ENCODE measurements around the gene LMBR1. TPM values are rescaled to one million over a fixed set of nuclear protein-coding genes. Genes with fewer than 3 reads are reported as not detected.
"Not testable (repeated sequence)": the region's sequence is repeated elsewhere in the genome, so short reads cannot be mapped to it uniquely, and the experiment has no call there.

Gene LMBR1
- total RNA-seq, 1 experiment from 2014 or later = 80.8 TPM

DNA sequence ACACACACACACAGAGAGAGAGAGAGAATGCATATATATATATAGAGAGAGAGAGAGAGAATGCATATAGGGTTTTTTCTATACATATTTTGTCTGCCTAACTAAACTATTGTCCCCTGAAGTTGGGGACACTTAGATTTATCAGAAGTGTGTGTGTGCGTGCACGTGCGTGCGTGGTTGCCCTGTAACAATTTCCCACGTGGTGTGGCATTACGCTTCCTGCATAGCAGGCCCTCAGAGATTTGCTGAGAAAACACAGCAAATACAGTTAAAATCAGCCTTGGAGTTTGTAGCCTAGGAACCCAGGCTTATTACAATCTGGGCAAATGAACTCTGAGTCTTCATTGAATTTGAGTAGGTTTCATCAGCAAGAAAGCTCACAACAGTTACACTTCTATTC is 237.7 kb downstream of the LMBR1 start:
- no peak overlapping the region for H3K27ac ChIP-seq
- no peaks in the 10 kb centered on the region for H3K36me3 ChIP-seq
- H3K4me1 ChIP-seq = no peaks in the 10 kb centered on the region
- no peak overlapping the region for H3K4me3 ChIP-seq
- no peaks in the 10 kb centered on the region for H3K9me3 ChIP-seq (replicated peaks)
- H3K27me3 ChIP-seq = no peaks in the 10 kb centered on the region; the same call in 1 of the 2 replicates
- no peak for DNase-seq

DNA sequence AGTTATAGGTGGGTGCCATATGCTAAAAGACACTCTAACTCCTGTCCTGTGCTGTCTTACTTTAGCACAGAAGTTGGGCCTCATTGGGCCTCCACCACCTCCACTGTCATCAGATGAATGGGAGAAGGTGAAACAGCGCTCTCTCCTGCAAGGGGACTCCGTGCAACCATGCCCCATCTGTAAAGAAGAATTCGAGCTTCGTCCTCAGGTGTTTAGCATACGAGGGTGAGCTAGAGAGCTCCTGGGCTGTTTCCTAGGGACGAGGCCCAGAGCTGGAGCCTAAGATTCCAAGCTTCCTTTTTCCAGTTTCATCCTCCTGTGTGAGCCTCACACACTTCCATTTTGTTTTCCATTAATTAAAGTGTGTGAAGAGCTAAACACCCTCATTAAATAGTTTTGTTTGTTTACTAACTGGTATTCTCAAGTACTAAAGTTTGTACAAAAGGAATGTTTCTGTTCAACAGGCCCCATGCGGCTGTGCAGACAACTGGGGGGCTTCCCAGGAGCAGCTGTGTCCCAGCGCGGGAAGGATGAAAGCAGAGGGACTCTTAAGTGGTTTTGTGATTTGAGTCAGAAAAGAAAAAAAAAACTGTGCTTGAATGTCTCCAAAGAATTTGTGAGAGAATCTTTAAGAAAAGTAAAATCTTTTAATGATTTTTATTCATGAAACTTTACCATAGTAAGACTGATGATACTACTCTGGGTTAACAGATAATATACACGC is 238.3 kb downstream of the LMBR1 start:
- Histone ChIP-seq H3K27me3 (no peaks in the 10 kb centered on the region; the same call in 1 of the 2 replicates), H3K36me3 (no peaks in the 10 kb centered on the region), H3K9me3 (replicated peaks) (no peaks in the 10 kb centered on the region), H3K27ac (no peak overlapping the region), H3K4me3 (no peak overlapping the region), H3K4me1 (no peaks in the 10 kb centered on the region)
- DNase-seq = no peak

- H3K4me1 ChIP-seq = no peaks in the 10 kb centered on the region
- no peak overlapping the region for H3K27ac ChIP-seq
- no peaks in the 10 kb centered on the region for H3K36me3 ChIP-seq
- H3K4me3 ChIP-seq = no peak overlapping the region
- DNase-seq = no peak
- no peaks in the 10 kb centered on the region for H3K9me3 ChIP-seq (replicated peaks)
- H3K27me3 ChIP-seq = no peaks in the 10 kb centered on the region; the same call in 1 of the 2 replicates
These were observed 240.0 kb downstream of the LMBR1 start for GRCh38 chr7:156652886-156653568.

DNA sequence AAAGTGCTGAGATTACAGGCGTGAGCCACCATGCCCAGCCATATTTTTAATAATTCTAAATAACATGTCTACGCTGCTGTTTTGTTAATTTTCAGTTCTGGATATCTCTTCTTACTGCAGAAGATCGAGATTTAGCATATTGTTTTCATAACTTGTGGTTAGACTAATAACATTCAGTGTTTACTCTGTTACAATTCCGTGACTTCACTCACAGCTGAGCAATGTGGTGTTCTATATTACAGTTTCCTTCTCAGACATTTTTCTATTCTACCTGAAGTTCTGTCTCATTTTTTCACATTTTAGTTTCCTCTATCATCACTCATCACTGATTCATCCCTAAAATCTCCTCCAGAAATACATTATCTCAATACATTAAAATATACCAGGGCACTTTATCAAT is 241.5 kb downstream of the LMBR1 start:
- Histone ChIP-seq H3K36me3 (no peaks in the 10 kb centered on the region), H3K27ac (no peak overlapping the region), H3K27me3 (no peaks in the 10 kb centered on the region), H3K9me3 (replicated peaks) (no peaks in the 10 kb centered on the region), H3K4me1 (no peaks in the 10 kb centered on the region), H3K4me3 (no peak overlapping the region)
- no peak for DNase-seq

GRCh38 chr7:156650042-156650441 is 242.9 kb downstream of the LMBR1 start:
- Histone ChIP-seq H3K27me3 (no peaks in the 10 kb centered on the region), H3K4me3 (no peak overlapping the region), H3K9me3 (replicated peaks) (no peaks in the 10 kb centered on the region), H3K36me3 (no peaks in the 10 kb centered on the region), H3K4me1 (no peaks in the 10 kb centered on the region), H3K27ac (no peak overlapping the region)
- DNase-seq = peak; percentile 23 to 30

DNA sequence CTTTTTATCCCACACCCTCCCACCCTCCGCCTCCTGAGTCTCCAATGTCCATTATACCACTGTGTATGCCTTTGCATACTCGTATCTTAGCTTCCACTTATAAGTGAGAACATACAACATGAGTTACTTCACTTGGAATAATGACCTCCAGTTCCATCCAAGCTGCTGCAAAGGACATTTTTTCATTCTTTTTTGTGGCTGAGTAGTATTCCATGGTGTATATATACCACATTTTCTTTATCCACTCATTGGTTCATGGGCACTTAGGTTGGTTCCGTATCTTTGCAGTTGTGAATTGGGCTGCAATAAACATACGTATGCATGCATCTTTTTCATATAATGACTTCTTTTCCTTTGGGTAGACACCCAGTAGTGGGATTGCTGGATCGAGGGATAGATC is 245.7 kb downstream of the LMBR1 start:
- not testable (repeated sequence) for H3K27me3 ChIP-seq; H3K9me3 ChIP-seq (replicated peaks); H3K4me3 ChIP-seq; H3K4me1 ChIP-seq; H3K27ac ChIP-seq; DNase-seq; H3K36me3 ChIP-seq

DNA sequence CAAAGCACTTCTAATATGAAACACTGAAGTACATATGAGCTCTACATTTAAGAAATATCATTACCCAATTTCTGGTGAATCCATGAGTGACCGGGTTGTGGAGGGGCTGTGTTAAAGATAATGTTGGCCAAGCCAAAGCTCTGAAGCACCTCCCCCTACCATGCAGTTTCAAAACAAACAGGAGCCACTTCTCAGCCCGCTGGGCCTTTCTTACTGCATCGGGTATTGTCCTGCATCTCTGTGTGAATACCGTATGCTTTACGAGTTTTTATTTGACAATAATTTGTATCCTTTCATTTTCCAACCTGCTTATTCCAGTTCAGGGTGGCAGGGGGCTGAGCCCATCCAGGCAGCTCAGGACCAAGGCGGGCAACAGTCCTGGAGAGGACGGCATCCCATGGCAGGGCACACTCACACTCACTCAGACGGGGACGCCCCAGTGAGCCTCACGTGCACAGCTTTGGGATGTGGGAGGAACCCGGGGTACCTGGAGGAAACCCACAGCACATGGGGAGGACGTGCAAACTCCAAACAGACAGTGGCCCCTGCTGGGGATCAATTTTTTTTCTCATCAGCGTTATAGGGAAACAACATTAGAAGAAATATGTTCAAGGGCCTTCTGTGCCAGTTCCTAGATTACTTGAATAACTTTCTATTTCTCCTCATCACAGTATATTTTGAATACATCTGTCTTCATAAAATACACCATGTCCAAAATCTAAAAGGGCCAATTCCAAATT is 250.5 kb downstream of the LMBR1 start:
- Histone ChIP-seq H3K27me3 (no peaks in the 10 kb centered on the region), H3K4me3 (no peak overlapping the region), H3K4me1 (no peaks in the 10 kb centered on the region), H3K9me3 (replicated peaks) (peaks cover 5% of the 10 kb centered on the region; the same call in 1 of the 2 replicates), H3K27ac (no peak overlapping the region), H3K36me3 (no peaks in the 10 kb centered on the region)
- no peak for DNase-seq

DNA sequence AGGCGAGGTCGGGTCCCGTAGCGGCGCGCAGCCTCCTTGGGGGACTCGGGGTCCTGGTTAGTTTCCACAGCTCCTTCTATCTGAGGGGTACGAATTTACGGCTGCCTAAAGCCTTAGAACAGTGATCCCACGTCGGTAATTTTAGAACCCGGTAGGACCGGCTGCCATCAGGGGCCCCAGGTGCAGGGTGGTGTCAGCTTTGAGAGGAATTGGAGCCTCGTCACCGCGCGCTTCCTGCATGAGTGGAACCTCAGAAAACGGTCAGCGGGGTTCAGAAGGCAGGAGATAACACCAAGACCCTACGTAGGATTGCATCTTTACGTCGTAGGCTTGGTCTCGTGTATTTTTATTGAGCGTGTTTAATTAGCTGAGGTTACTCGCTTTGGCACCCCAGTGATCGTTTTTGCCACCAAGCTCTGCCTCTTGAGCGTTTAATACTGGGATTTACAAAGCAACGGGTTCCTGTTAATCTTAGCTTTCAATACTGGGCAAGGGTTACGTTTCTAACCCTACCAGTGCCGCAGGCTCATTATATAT is 252.0 kb downstream of the LMBR1 start:
- no peaks in the 10 kb centered on the region for H3K36me3 ChIP-seq
- H3K9me3 ChIP-seq (replicated peaks) = peaks cover 5% of the 10 kb centered on the region; the same call in 1 of the 2 replicates
- H3K27me3 ChIP-seq = no peaks in the 10 kb centered on the region
- peak overlapping the region; percentile 60 for H3K27ac ChIP-seq
- peak overlapping the region; percentile 70 for H3K4me3 ChIP-seq
- DNase-seq = no peak
- H3K4me1 ChIP-seq = no peaks in the 10 kb centered on the region

- DNase-seq = peak; percentile 87 to 91
- peak within 1 kb of the TSS; percentile 70 for H3K4me3 ChIP-seq
- H3K4me1 ChIP-seq = no peaks in the 10 kb centered on the region
- peak within 1 kb of the TSS; percentile 60 for H3K27ac ChIP-seq
- H3K36me3 ChIP-seq = no peaks in the 10 kb centered on the region
- H3K9me3 ChIP-seq (replicated peaks) = peaks cover 5% of the 10 kb centered on the region; the same call in 1 of the 2 replicates
- no peaks in the 10 kb centered on the region for H3K27me3 ChIP-seq
These were observed 252.6 kb downstream of the LMBR1 start, which contains the start of gene RNF32 for GRCh38 chr7:156640257-156640948. Gene RNF32, plus strand, starts transcription at chr7:156640774. Its CDS starts 3,104 bp downstream, at chr7:156643878.

DNA sequence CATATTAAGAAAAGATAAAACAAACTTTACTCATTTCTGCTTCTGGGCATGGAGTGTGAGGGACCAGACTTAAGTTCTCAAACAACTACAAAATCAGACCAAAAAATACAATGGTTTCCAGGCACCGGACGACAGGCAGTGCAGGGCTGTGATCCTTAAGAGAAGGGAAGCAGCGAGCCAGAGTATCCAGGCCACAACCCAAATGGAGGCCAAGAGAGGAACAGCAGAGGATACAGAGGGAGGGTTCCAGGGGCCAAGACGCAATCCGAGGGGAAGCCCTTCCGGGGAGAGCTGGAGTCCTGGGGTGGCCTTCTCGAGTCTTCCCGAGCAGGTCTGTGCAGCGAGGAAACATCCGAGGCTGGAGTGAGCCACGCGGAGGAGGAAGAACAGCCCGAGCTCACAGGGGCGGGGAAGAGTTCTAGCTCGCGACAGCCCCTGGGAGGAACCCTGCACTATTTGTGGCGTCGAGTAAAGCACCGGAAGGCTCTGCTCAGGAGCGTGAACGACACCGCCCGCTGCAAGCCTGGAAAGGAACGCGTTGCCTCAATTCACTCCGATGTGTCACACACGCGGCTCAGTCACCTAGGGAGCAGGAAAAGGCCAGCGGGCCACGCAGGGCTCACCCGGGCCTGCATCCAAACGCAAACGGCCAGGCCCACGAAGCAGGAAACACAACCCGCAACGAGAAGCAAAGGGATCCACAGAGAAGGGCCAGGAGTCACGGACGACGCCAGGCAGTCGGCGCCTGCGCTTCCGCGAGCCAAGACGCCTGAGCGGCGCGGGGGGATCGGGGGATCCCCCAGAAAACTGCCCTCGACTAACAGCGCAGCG is 253.3 kb downstream of the LMBR1 start:
- DNase-seq = no peak
- Histone ChIP-seq H3K27me3 (no peaks in the 10 kb centered on the region), H3K4me3 (peak overlapping the region; percentile 70), H3K4me1 (no peaks in the 10 kb centered on the region), H3K27ac (no peak overlapping the region), H3K9me3 (replicated peaks) (peaks cover 5% of the 10 kb centered on the region; the same call in 1 of the 2 replicates), H3K36me3 (no peaks in the 10 kb centered on the region)

DNA sequence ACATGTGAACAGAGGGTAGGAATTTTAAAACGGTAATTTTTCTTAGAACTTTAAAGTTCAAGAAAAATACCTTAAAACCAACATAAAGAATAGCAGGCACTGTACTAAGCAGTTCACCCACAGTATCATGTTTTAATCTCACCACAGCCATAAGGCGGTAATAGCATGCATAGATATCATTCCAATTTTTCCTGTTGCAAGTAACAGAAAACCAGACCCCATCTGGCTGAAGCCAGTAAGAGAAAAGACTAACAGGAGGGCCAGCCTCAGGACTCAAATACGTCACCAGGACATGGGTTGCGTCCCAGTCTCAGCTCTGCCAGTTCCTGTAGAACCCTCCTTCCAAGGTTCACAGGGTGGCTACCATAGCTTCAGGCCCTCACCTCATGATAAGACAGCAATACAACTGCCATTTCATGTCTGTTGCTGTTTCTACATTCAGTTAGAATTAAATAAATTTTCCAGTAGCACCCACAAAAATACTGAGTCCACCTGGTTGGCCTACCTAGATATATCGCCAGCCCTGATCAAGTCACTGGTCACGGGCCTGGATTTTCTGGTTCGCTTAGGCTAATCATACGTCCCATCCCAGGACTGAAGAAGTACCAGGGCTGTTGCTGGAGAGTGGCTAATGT is 254.4 kb downstream of the LMBR1 start:
- Histone ChIP-seq H3K36me3 (no peaks in the 10 kb centered on the region), H3K4me1 (no peaks in the 10 kb centered on the region)
- DNase-seq = no peak

DNA sequence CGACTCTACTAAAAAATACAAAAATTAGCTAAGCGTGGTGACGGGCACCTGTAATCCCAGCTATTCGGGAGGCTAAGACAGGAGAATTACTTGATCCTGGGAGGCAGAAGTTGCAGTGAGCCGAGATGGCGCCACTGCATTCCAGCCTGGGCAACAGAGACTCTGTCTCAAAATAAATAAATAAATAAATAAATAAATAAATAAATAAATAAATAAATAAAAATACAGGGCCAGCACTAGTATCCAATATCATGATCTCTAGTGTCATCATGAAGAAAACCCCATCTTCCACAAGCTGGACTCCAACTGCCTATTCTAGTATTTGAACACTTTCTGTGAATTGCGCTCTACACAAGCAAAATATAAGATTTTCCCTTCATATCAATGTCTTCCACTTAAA is 255.9 kb downstream of the LMBR1 start:
- H3K9me3 ChIP-seq (replicated peaks); DNase-seq; H3K27ac ChIP-seq; H3K4me3 ChIP-seq; H3K27me3 ChIP-seq; H3K4me1 ChIP-seq; H3K36me3 ChIP-seq: not testable (repeated sequence)

More for the DNA sequence above, 254.4 kb downstream of the LMBR1 start:
- Histone ChIP-seq H3K27ac (no peak overlapping the region), H3K4me3 (no peak overlapping the region), H3K9me3 (replicated peaks) (peaks cover 5% of the 10 kb centered on the region; the same call in 1 of the 2 replicates), H3K27me3 (no peaks in the 10 kb centered on the region)

Data from SJCRH30 (cell line).